HepG2 (cell line): ENCODE results near the gene MCRIP2. TPM values are rescaled to one million over a fixed set of nuclear protein-coding genes. Genes with fewer than 3 reads are reported as not detected.

Experiments
- DR1 ChIP-seq: sonication (generic); formaldehyde crosslinking; IDR thresholded peaks from 2 replicates; pipeline ENCODE4 v1.8.0; 2021; ENCODE audit warnings: mild to moderate bottlenecking, missing genetic modification reagents, inconsistent platforms
- ELF3 ChIP-seq: IDR thresholded peaks from 2 replicates; pipeline ENCODE4 v1.6.1; 2016; ENCODE audit warnings: missing genetic modification reagents, missing compliant biosample characterization
- GMEB1 ChIP-seq: sonication (generic); formaldehyde crosslinking; IDR thresholded peaks from 2 replicates; pipeline ENCODE4 v1.5.1; 2020; ENCODE audit warnings: missing genetic modification reagents, mild to moderate bottlenecking, borderline replicate concordance
- HCFC1 ChIP-seq: fragments of 150-350 bp; IDR thresholded peaks from 2 replicates; pipeline ENCODE4 v1.6.1; 2014; ENCODE audit warnings: low read depth, low read length
- REST ChIP-seq, 2 experiments: IDR thresholded peaks; 2 replicates each; pipeline ENCODE4 v1.6.1; 2011 to 2012; ENCODE audit warnings: low read length in 2 of 2, borderline replicate concordance in 1 of 2, low read depth in 1 of 2, mild to moderate bottlenecking in 1 of 2, moderate library complexity in 1 of 2
- SIX4 ChIP-seq: sonication (generic); formaldehyde crosslinking; IDR thresholded peaks from 2 replicates; pipeline ENCODE4 v1.4.0; 2020; ENCODE audit warnings: missing genetic modification reagents
- SPEN ChIP-seq: sonication (generic); formaldehyde crosslinking; IDR thresholded peaks from 2 replicates; pipeline ENCODE4 v1.5.1; 2020; ENCODE audit warnings: low read depth, mild to moderate bottlenecking, missing genetic modification reagents
- THAP11 ChIP-seq: IDR thresholded peaks from 2 replicates; pipeline ENCODE4 v1.6.1; 2016; ENCODE audit warnings: missing biosample characterization, missing genetic modification reagents
- ZBTB2 ChIP-seq: sonication (generic); formaldehyde crosslinking; IDR thresholded peaks from 2 replicates; pipeline ENCODE4 v1.8.0; 2022; ENCODE audit warnings: low read depth, missing genetic modification reagents
- ZFP36 ChIP-seq: fragments of 150-350 bp; IDR thresholded peaks from 2 replicates; pipeline ENCODE4 v1.6.1; 2018; ENCODE audit warnings: borderline replicate concordance, low read length, low read depth; ENCODE audit not compliant: partially characterized antibody
- ZNF136 ChIP-seq: sonication (generic); formaldehyde crosslinking; IDR thresholded peaks from 2 replicates; pipeline ENCODE4 v1.8.1; 2022; ENCODE audit warnings: low read depth, mild to moderate bottlenecking, moderate library complexity, missing genetic modification reagents
- ZNF362 ChIP-seq: sonication (generic); formaldehyde crosslinking; IDR thresholded peaks from 2 replicates; pipeline ENCODE4 v1.4.0; 2020; ENCODE audit warnings: missing genetic modification reagents, mild to moderate bottlenecking, borderline replicate concordance
- ZNF383 ChIP-seq: sonication (generic); formaldehyde crosslinking; IDR thresholded peaks from 2 replicates; pipeline ENCODE4 v1.4.0; 2020; ENCODE audit warnings: missing genetic modification reagents, mild to moderate bottlenecking, borderline replicate concordance
- ZNF556 ChIP-seq: sonication (generic); formaldehyde crosslinking; IDR thresholded peaks from 2 replicates; pipeline ENCODE4 v1.4.0; 2020; ENCODE audit warnings: mild to moderate bottlenecking, missing genetic modification reagents, borderline replicate concordance
- ZNF687 ChIP-seq: sonication (generic); formaldehyde crosslinking; IDR thresholded peaks from 2 replicates; pipeline ENCODE4 v1.5.1; 2020; ENCODE audit warnings: mild to moderate bottlenecking, missing genetic modification reagents, moderate library complexity
- polyA plus RNA-seq, 8 experiments: library from polyadenylated mRNA; depleted of rRNA in 3 of 8; stranded (reverse) in 7 of 8; unstranded in 1 of 8; fragments of >200 nt; fragmentation: Illumina TruSeq in 4 of 8; extraction: Trizol in 4 of 8; gene quantifications; 2 replicates each; pipeline versions ENCODE4 v1.2.1 to v1.2.3, GENCODE V29; 2011 to 2016; ENCODE audit warnings: low read depth in 4 of 8, missing spikeins in 1 of 8, mixed read lengths in 1 of 8; ENCODE audit not compliant: insufficient read depth in 1 of 8
- total RNA-seq, 5 experiments: library from RNA; depleted of rRNA; stranded (reverse); fragments of >200 nt; fragmentation: Illumina TruSeq; extraction: Trizol; gene quantifications; 2 replicates each; pipeline ENCODE4 v1.2.3, GENCODE V29; 2016; ENCODE audit warnings: low read depth in 1 of 5

Gene MCRIP2
- total and polyA plus RNA-seq, 2 of the 13 experiments (the other 11 are each of a cell fraction or from before 2014, with no cell fraction given), result 39.6 to 76.7 TPM

- TF ChIP-seq REST (IDR thresholded peaks at IDR 0.05; ENCODE audit: borderline replicate concordance in 1 of 2, low read depth in 1 of 2, low read length in 2 of 2) (no peak; a peak in 1 of 4 replicates), ZNF362 (CRISPR knock-in tag) (peak; percentile 51; the same call in 1 of the 2 replicates), ZNF383 (CRISPR knock-in tag) (no peak), ELF3 (peak; percentile 73), GMEB1 (peak; percentile 84), DR1 (CRISPR knock-in tag) (peak; percentile 71; the same call in 1 of the 2 replicates), SIX4 (CRISPR knock-in tag) (peak; percentile 49; the same call in 1 of the 2 replicates), SPEN (CRISPR knock-in tag) (peak; percentile 98), HCFC1 (peak; percentile 56; the same call in 1 of the 2 replicates), ZFP36 (no peak), ZBTB2 (CRISPR knock-in tag) (peak; percentile 85), ZNF136 (CRISPR knock-in tag) (no peak; the same call in 1 of the 2 replicates), THAP11 (CRISPR knock-in tag) (peak; percentile 92), ZNF687 (peak; percentile 98), ZNF556 (CRISPR knock-in tag) (peak; percentile 28; the same call in 1 of the 2 replicates)
These were observed 7.4 kb downstream of the MCRIP2 start, which contains the start of gene WDR90 (continued) for GRCh38 chr16:648781-649589.
